Esophagus (tissue), 2 donors: Measurements from ENCODE around the gene SF3B5. TPM values are rescaled to one million over a fixed set of nuclear protein-coding genes. Genes with fewer than 3 reads are reported as not detected.
"Not testable (repeated sequence)": the region's sequence is repeated elsewhere in the genome, so short reads cannot be mapped to it uniquely, and the experiment has no call there.

Source experiments
- H3K27ac ChIP-seq, 2 donors: one replicate each; pipeline ENCODE4 v1.5.1; 2013; ENCODE audit warnings: low read depth in 2 of 2, mild to moderate bottlenecking in 2 of 2, inconsistent platforms in 1 of 2, low read length in 1 of 2, moderate library complexity in 1 of 2
- H3K27me3 ChIP-seq, 2 donors: one replicate each; pipeline ENCODE4 v1.6.1; 2013; ENCODE audit warnings: low read length in 2 of 2, control low read depth in 1 of 2, mild to moderate bottlenecking in 1 of 2; ENCODE audit not compliant: insufficient read depth in 2 of 2, control insufficient read depth in 1 of 2
- H3K36me3 ChIP-seq, 2 donors: one replicate each; pipeline ENCODE4 v1.6.1; 2013; ENCODE audit warnings: low read length in 1 of 2; ENCODE audit not compliant: control insufficient read depth in 2 of 2, insufficient read depth in 2 of 2
- H3K4me1 ChIP-seq, 2 donors: one replicate each; pipeline ENCODE4 v1.6.1; 2013; ENCODE audit warnings: low read length in 1 of 2; ENCODE audit not compliant: control insufficient read depth in 2 of 2, insufficient read depth in 2 of 2
- H3K4me3 ChIP-seq, 2 donors: one replicate each; pipeline ENCODE4 v1.5.1; 2013; ENCODE audit warnings: low read length in 2 of 2, mild to moderate bottlenecking in 2 of 2, low read depth in 1 of 2, moderate library complexity in 1 of 2
- H3K9me3 ChIP-seq, 2 donors: one replicate each; pipeline ENCODE4 v1.6.1; 2013; ENCODE audit warnings: mild to moderate bottlenecking in 2 of 2, low read depth in 1 of 2, low read length in 1 of 2, moderate library complexity in 1 of 2; ENCODE audit not compliant: control insufficient read depth in 2 of 2, insufficient read depth in 1 of 2
- WGBS, 2 donors: extraction: QIAGEN DNeasy Blood & Tissue Kit; methylation state at CpG; one replicate each; pipeline ENCODE4 v1.1.7; 2013; 5-methylcytosine and 5-hydroxymethylcytosine counted together
- polyA plus RNA-seq, 2 donors: library from polyadenylated mRNA; stranded (reverse); fragments of 200-250 nt; gene quantifications; one replicate each; pipeline ENCODE4 v1.2.3, GENCODE V29; 2013
- donor health status: healthy with polysubstance abuse.
- donor health status: Bipolar disorder and iron deficiency.

The SF3B5 gene
- polyA plus RNA-seq, 2 donors, result 65.5 to 206 TPM

- Histone ChIP-seq H3K9me3 (no peaks in the 10 kb centered on the region), H3K36me3 (no peaks in the 10 kb centered on the region), H3K4me3 (no peak overlapping the region), H3K27me3 (no peaks in the 10 kb centered on the region), H3K27ac (no peak overlapping the region), H3K4me1 (no peaks in the 10 kb centered on the region)
- 82 to 83% methylated on average over 5 of the region's 5 CpGs for WGBS, 2 donors
Observed at GRCh38 chr6:144133225-144133821, 38.0 kb upstream of the SF3B5 start.

- H3K27ac ChIP-seq, H3K9me3 ChIP-seq, H3K36me3 ChIP-seq, H3K4me1 ChIP-seq, H3K27me3 ChIP-seq, H3K4me3 ChIP-seq: not testable (repeated sequence)
Observed at GRCh38 chr6:144132167-144132690, 36.9 kb upstream of the SF3B5 start.

- Histone ChIP-seq H3K4me1 (no peaks in the 10 kb centered on the region), H3K9me3 (no peaks in the 10 kb centered on the region), H3K27ac (no peak overlapping the region), H3K27me3 (no peaks in the 10 kb centered on the region), H3K4me3 (no peak overlapping the region), H3K36me3 (no peaks in the 10 kb centered on the region)
- 30 to 43% methylated on average over 1 of the region's 1 CpG for WGBS, 2 donors
Observed at GRCh38 chr6:144131248-144131709, 35.9 kb upstream of the SF3B5 start.

GRCh38 chr6:144129469-144129868 is 34.1 kb upstream of the SF3B5 start:
- Histone ChIP-seq H3K27me3 (no peaks in the 10 kb centered on the region), H3K9me3 (no peaks in the 10 kb centered on the region), H3K36me3 (no peaks in the 10 kb centered on the region), H3K27ac (no peak overlapping the region), H3K4me1 (no peaks in the 10 kb centered on the region), H3K4me3 (no peak overlapping the region)
- WGBS, 2 donors, result 85 to 91% methylated on average over 6 of the region's 6 CpGs

GRCh38 chr6:144127097-144127496 is 31.7 kb upstream of the SF3B5 start:
- H3K9me3 ChIP-seq, result no peaks in the 10 kb centered on the region
- no peak overlapping the region for H3K4me3 ChIP-seq
- no peaks in the 10 kb centered on the region for H3K27me3 ChIP-seq
- 85 to 87% methylated on average over 6 of the region's 6 CpGs for WGBS, 2 donors
- H3K4me1 ChIP-seq, result no peaks in the 10 kb centered on the region
- H3K36me3 ChIP-seq, result no peaks in the 10 kb centered on the region
- no peak overlapping the region for H3K27ac ChIP-seq

GRCh38 chr6:144123836-144124235 is 28.5 kb upstream of the SF3B5 start:
- Histone ChIP-seq H3K36me3 (no peaks in the 10 kb centered on the region), H3K27ac (no peak overlapping the region), H3K27me3 (no peaks in the 10 kb centered on the region), H3K4me1 (no peaks in the 10 kb centered on the region), H3K9me3 (no peaks in the 10 kb centered on the region), H3K4me3 (no peak overlapping the region)
- 39 to 42% methylated on average over 2 of the region's 2 CpGs for WGBS, 2 donors

GRCh38 chr6:144123421-144123820 is 28.0 kb upstream of the SF3B5 start:
- no peaks in the 10 kb centered on the region for H3K27me3 ChIP-seq
- no peaks in the 10 kb centered on the region for H3K36me3 ChIP-seq
- 60 to 63% methylated on average over 2 of the region's 2 CpGs for WGBS, 2 donors
- H3K4me3 ChIP-seq, result no peak overlapping the region
- no peaks in the 10 kb centered on the region for H3K9me3 ChIP-seq
- no peak overlapping the region for H3K27ac ChIP-seq
- no peaks in the 10 kb centered on the region for H3K4me1 ChIP-seq

- H3K36me3 ChIP-seq, result no peaks in the 10 kb centered on the region
- no peak overlapping the region for H3K27ac ChIP-seq
- H3K4me1 ChIP-seq, result no peaks in the 10 kb centered on the region
- no peaks in the 10 kb centered on the region for H3K9me3 ChIP-seq
- H3K27me3 ChIP-seq, result no peaks in the 10 kb centered on the region
- no peak overlapping the region for H3K4me3 ChIP-seq
Observed at GRCh38 chr6:144122861-144123260, 27.5 kb upstream of the SF3B5 start.

GRCh38 chr6:144119376-144119775 is 24.0 kb upstream of the SF3B5 start:
- Histone ChIP-seq H3K4me3 (no peak overlapping the region), H3K27me3 (no peaks in the 10 kb centered on the region), H3K36me3 (no peaks in the 10 kb centered on the region), H3K4me1 (no peaks in the 10 kb centered on the region), H3K9me3 (no peaks in the 10 kb centered on the region), H3K27ac (no peak overlapping the region)
- WGBS, 2 donors, result 82 to 95% methylated on average over 5 of the region's 5 CpGs

GRCh38 chr6:144115219-144115618 is 19.8 kb upstream of the SF3B5 start:
- Histone ChIP-seq H3K27me3 (no peaks in the 10 kb centered on the region), H3K4me1 (no peaks in the 10 kb centered on the region), H3K9me3 (no peaks in the 10 kb centered on the region), H3K4me3 (no peak overlapping the region), H3K36me3 (no peaks in the 10 kb centered on the region), H3K27ac (no peak overlapping the region)
- 93 to 94% methylated on average over 3 of the region's 3 CpGs for WGBS, 2 donors
